CD4-positive, alpha-beta T cell treated with Interleukin-12 subunit alpha and Interleukin-12 subunit beta, for 1 hour (primary cell): ENCODE measurements around the gene SSR1.
"Not testable (repeated sequence)": the region's sequence is repeated elsewhere in the genome, so short reads cannot be mapped to it uniquely, and the experiment has no call there.

ENCODE experiments used
- DNase-seq: peaks from one replicate; pipeline ENCODE4 v3.0.0-alpha.2; 2020

The SSR1 gene

GRCh38 chr6:7316658-7317533 lies 3.9 kb upstream of the SSR1 start:
- DNase-seq, result no peak

GRCh38 chr6:7315948-7316365 lies 3.0 kb upstream of the SSR1 start:
- no peak for DNase-seq

- not testable (repeated sequence) for DNase-seq
These were observed 2.3 kb upstream of the SSR1 start for GRCh38 chr6:7315087-7315947.

- no peak for DNase-seq
These were observed 1.4 kb upstream of the SSR1 start for GRCh38 chr6:7314414-7314813.

GRCh38 chr6:7313505-7314165 lies 636 bp upstream of the SSR1 start:
- DNase-seq, result no peak

GRCh38 chr6:7311917-7312615 lies 933 bp downstream of the SSR1 start:
- DNase-seq, result no peak

- DNase-seq, result no peak
These were observed 1.8 kb downstream of the SSR1 start for GRCh38 chr6:7311176-7311575.

- no peak for DNase-seq
These were observed 3.9 kb downstream of the SSR1 start for GRCh38 chr6:7309050-7309449.

GRCh38 chr6:7307533-7307932 lies 5.5 kb downstream of the SSR1 start:
- no peak for DNase-seq

GRCh38 chr6:7304821-7305220 lies 8.2 kb downstream of the SSR1 start:
- no peak for DNase-seq

GRCh38 chr6:7301702-7302101 lies 11.3 kb downstream of the SSR1 start:
- DNase-seq, result no peak

GRCh38 chr6:7300926-7301325 lies 12.1 kb downstream of the SSR1 start:
- no peak for DNase-seq

- no peak for DNase-seq
These were observed 14.9 kb downstream of the SSR1 start for GRCh38 chr6:7298113-7298512.

GRCh38 chr6:7296602-7297001 lies 16.4 kb downstream of the SSR1 start:
- no peak for DNase-seq

GRCh38 chr6:7295916-7296315 lies 17.1 kb downstream of the SSR1 start:
- no peak for DNase-seq

- DNase-seq, result no peak
These were observed 20.3 kb downstream of the SSR1 start for GRCh38 chr6:7292596-7293255.

GRCh38 chr6:7290079-7290478 lies 22.9 kb downstream of the SSR1 start:
- DNase-seq, result no peak

- no peak for DNase-seq
These were observed 27.6 kb downstream of the SSR1 start for GRCh38 chr6:7285416-7285815.

GRCh38 chr6:7283676-7284075 lies 29.3 kb downstream of the SSR1 start:
- DNase-seq, result no peak

- no peak for DNase-seq
These were observed 30.7 kb downstream of the SSR1 start for GRCh38 chr6:7282097-7282906.

- no peak for DNase-seq
These were observed 36.8 kb downstream of the SSR1 start for GRCh38 chr6:7276199-7276524.
